Spleen (tissue), 11 donors: Measurements from ENCODE around the gene MAP7D3. TPM values are rescaled to one million over a fixed set of nuclear protein-coding genes. Genes with fewer than 3 reads are reported as not detected.

ENCODE experiments used
- DNase-seq: peaks from one replicate; pipeline ENCODE4 v3.0.0-alpha.2; 2020
- H3K27ac ChIP-seq, 8 donors: fragments of 200-600 bp; sonication (generic) in 7 of 8; 1 replicate in 4 of 8; 2 replicates in 4 of 8; pipeline versions ENCODE4 v1.5.0 to v1.8.0; 2016 to 2021; ENCODE audit warnings: inconsistent platforms in 4 of 8, mild to moderate bottlenecking in 4 of 8, moderate library complexity in 1 of 8
- H3K27me3 ChIP-seq, 7 donors: fragments of 200-600 bp; sonication (generic) in 6 of 7; replicated peaks in 1 of 7; 1 replicate in 4 of 7; 2 replicates in 3 of 7; pipeline versions ENCODE4 v1.5.0 to v1.8.0; 2016 to 2021; ENCODE audit warnings: inconsistent platforms in 3 of 7, mild to moderate bottlenecking in 1 of 7
- H3K36me3 ChIP-seq, 6 donors: fragments of 200-600 bp; sonication (generic) in 5 of 6; 1 replicate in 4 of 6; 2 replicates in 2 of 6; pipeline versions ENCODE4 v1.5.0 to v1.8.0; 2016 to 2021; ENCODE audit warnings: inconsistent platforms in 2 of 6
- H3K4me1 ChIP-seq, 6 donors: fragments of 200-600 bp; sonication (generic) in 5 of 6; 1 replicate in 3 of 6; 2 replicates in 3 of 6; pipeline versions ENCODE4 v1.5.0 to v1.8.0; 2016 to 2021; ENCODE audit warnings: inconsistent platforms in 3 of 6
- H3K4me3 ChIP-seq, 8 donors: fragments of 200-600 bp; sonication (generic) in 7 of 8; 1 replicate in 4 of 8; 2 replicates in 4 of 8; pipeline versions ENCODE4 v1.5.0 to v1.8.0; 2016 to 2021; ENCODE audit warnings: inconsistent platforms in 4 of 8, mild to moderate bottlenecking in 4 of 8, moderate library complexity in 2 of 8
- H3K9me3 ChIP-seq, 8 donors: fragments of 200-600 bp; sonication (generic) in 7 of 8; 1 replicate in 4 of 8; 2 replicates in 4 of 8; pipeline versions ENCODE4 v1.5.0 to v1.8.0; 2016 to 2021; ENCODE audit warnings: inconsistent platforms in 4 of 8
- POLR2A ChIP-seq, 3 donors: fragments of 450-650 bp; IDR thresholded peaks; one replicate each; pipeline ENCODE4 v1.5.1; 2017; ENCODE audit warnings: antibody characterized with exemption in 3 of 3, mild to moderate bottlenecking in 1 of 3
- POLR2AphosphoS5 ChIP-seq, 3 donors: sonication (generic); formaldehyde crosslinking; IDR thresholded peaks; one replicate each; pipeline ENCODE4 v1.5.1; 2017; ENCODE audit warnings: antibody characterized with exemption in 3 of 3
- WGBS, 5 donors: extraction: QIAGEN DNeasy Blood & Tissue Kit in 3 of 5; methylation state at CpG; one replicate each; pipeline versions ENCODE4 v1.1.5 to v1.1.7; 2013 to 2018; 5-methylcytosine and 5-hydroxymethylcytosine counted together
- intact Hi-C: fragments of 100-400 bp; cut with DNase I; formaldehyde crosslinking; loops from one replicate; pipeline ENCODE4 v1.15.0; 2023; ENCODE audit warnings: low total_unique reads
- polyA plus RNA-seq, 3 donors: library from polyadenylated mRNA; stranded (reverse); fragments of 200-250 nt; gene quantifications; one replicate each; pipeline ENCODE4 v1.2.1, GENCODE V29; 2013
- total RNA-seq, 7 donors: library from RNA; depleted of rRNA in 3 of 7; stranded (reverse); fragments of >200 nt in 3 of 7; fragmentation: NEBNext Ultra II Directional in 4 of 7; extraction: Animal tissue kit (Norgen Biotek cat#: 25700) in 4 of 7; gene quantifications; one replicate each; pipeline versions ENCODE4 v1.1.0 to v1.2.1, GENCODE V29; 2016 to 2021
- TF ChIP-seq, protein P1 (sequence below), 11 experiments: fragments of 200-600 bp in 7 of 11; fragments of 450-650 bp in 4 of 11; sonication (generic) in 4 of 11; IDR thresholded peaks in 8 of 11; conservative IDR thresholded peaks in 3 of 11; 1 replicate in 7 of 11; 2 replicates in 4 of 11; pipeline versions ENCODE4 v1.4.0 to v1.8.0; 2016 to 2021; ENCODE audit warnings: antibody characterized with exemption in 11 of 11, inconsistent platforms in 4 of 11, mild to moderate bottlenecking in 1 of 11
- donor health status: healthy with polysubstance abuse.
- donor health status: DM: no; HTN: no; CAD: no; lungs with moderate emphysema.
- donor health status: DM: no; HTN: no; CAD: no.
- donor health status: Bipolar disorder and iron deficiency.
- donor health status: healthy.
- donor health status: DM: no; HTN: no; CAD: no.
- donor health status: DM: yes; HTN: yes; CAD: no.

Gene MAP7D3
- total and polyA plus RNA-seq, 10 donors, result 7.4 to 17.6 (median 12.2) TPM

DNA sequence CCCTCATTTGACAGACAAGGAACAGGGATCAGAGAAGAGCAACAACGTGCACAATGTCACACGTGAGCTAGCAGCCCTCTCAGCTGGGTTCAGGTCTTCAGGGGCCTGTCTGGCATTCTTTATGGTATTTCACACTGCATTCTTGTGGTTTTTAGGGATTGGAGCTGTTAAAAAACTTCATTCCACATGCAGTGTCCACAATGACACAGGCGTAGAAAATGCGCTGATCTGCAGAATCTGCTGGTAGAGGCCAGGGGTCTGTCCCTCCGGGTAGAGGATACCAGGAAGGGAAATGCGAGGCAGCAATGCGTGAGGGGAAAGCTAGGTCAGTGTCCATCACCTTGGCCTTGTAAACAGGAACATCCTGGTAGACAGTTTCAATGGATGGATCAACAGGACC, 36.6 kb downstream of the MAP7D3 start:
- intact Hi-C loops, result no loop called here
- TF ChIP-seq, protein P1, sequence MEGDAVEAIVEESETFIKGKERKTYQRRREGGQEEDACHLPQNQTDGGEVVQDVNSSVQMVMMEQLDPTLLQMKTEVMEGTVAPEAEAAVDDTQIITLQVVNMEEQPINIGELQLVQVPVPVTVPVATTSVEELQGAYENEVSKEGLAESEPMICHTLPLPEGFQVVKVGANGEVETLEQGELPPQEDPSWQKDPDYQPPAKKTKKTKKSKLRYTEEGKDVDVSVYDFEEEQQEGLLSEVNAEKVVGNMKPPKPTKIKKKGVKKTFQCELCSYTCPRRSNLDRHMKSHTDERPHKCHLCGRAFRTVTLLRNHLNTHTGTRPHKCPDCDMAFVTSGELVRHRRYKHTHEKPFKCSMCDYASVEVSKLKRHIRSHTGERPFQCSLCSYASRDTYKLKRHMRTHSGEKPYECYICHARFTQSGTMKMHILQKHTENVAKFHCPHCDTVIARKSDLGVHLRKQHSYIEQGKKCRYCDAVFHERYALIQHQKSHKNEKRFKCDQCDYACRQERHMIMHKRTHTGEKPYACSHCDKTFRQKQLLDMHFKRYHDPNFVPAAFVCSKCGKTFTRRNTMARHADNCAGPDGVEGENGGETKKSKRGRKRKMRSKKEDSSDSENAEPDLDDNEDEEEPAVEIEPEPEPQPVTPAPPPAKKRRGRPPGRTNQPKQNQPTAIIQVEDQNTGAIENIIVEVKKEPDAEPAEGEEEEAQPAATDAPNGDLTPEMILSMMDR (IDR thresholded peaks at IDR 0.05 in 8 of 11, conservative IDR thresholded peaks at IDR 0.05 in 3 of 11), result no peak
- TF ChIP-seq POLR2AphosphoS5 (IDR thresholded peaks at IDR 0.05) (peak in 2 of 3 donors; percentile 52 to 68), POLR2A (IDR thresholded peaks at IDR 0.05) (no peak)
- Histone ChIP-seq H3K27ac (peak overlapping the region in 5 of 8 donors; percentile 23 to 53 (median 40)), H3K36me3 (peaks cover 0 to 37% (median 3%) of the 10 kb centered on the region in 6 donors), H3K4me3 (no peak overlapping the region), H3K4me1 (peaks cover 0 to 16% (median 15%) of the 10 kb centered on the region in 6 donors), H3K9me3 (no peaks in the 10 kb centered on the region), H3K27me3 (no peaks in the 10 kb centered on the region)
- no peak for DNase-seq
- WGBS, 5 donors, result 63 to 77% (median 70%) methylated on average over 7 of the region's 7 CpGs

DNA sequence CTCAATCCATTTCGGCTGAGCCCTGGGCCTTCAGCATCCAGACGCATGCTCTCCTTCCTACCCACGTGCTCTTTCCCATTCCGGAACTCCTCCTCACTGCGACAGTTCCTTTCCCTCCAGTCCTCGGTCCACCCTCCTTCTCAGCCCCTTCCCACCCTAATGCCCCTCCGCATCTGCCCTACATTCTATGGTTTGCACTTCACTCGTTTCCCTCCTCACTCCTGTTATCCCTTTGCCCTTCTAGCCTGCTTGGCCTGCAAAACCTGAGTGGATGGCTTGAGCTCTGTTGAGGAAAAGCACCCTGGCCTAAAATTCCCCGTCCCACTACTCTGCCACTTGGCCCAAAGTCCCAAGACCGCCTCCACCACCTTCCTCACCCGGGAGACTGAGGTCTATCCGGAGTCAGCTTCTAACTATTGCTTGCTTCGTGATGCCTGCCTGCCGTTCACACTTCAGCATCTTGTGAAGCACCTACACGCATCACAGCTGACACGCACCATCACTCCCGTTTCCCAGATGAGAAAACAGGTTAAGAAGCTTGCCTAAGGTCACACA, 38.6 kb downstream of the MAP7D3 start:
- Histone ChIP-seq H3K27me3 (peaks cover 0 to 6% (median 0%) of the 10 kb centered on the region in 7 donors), H3K27ac (no peak overlapping the region), H3K4me3 (no peak overlapping the region), H3K4me1 (peaks cover 0 to 23% (median 21%) of the 10 kb centered on the region in 6 donors), H3K36me3 (peaks cover 0 to 19% (median 2%) of the 10 kb centered on the region in 6 donors), H3K9me3 (no peaks in the 10 kb centered on the region)
- no peak for DNase-seq
- WGBS, 5 donors, result 80 to 92% (median 87%) methylated on average over 15 to 17 of the region's 17 CpGs
- TF ChIP-seq POLR2AphosphoS5 (IDR thresholded peaks at IDR 0.05), result peak in 1 of 3 donors; percentile 7
- no peak for TF ChIP-seq POLR2A (IDR thresholded peaks at IDR 0.05)
- TF ChIP-seq, protein P1 (IDR thresholded peaks at IDR 0.05 in 8 of 11, conservative IDR thresholded peaks at IDR 0.05 in 3 of 11), result no peak
- intact Hi-C loops, result no loop called here

DNA sequence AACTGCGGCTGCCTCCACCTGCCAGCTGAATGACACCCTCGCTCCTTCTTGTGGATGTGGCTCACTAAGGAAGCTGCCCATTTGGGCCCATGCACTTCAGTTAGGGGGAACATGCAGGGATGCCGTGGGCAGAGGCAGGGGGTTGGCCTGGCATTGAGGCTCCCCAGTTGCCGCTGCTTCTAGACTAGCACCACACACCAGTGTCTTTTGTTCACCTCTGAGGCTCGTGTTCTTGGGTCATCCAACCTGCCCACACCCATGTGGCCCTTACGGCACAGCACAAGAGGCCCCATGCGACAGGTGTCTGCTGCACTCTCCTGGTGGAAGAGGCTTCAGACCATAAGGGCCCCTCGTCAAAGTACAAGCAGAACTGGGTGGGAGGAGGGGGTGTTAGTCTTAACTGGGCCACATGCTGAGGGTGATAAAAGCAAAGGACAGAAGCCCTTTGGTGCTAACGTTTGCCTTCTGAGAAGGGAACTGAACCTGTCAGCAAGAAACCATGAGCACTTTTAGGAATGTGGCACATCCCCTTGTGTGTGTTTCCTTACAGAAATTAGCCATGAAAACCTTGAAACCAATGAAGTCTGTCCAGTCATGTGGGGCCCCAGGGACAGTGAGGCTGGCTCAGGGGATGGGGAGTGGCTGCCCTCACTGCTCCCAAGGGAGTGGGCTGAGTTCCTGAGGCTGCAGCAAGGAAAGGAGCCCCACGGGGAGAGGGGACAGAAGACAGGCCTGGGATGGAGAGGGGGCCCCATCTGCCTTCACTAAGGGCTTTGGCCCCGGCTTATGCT, 39.2 kb downstream of the MAP7D3 start:
- Histone ChIP-seq H3K27me3 (peaks cover 0 to 6% (median 0%) of the 10 kb centered on the region in 7 donors), H3K4me3 (no peak overlapping the region), H3K4me1 (peaks cover 0 to 23% (median 21%) of the 10 kb centered on the region in 6 donors), H3K9me3 (no peaks in the 10 kb centered on the region), H3K36me3 (peaks cover 0 to 19% (median 2%) of the 10 kb centered on the region in 6 donors), H3K27ac (no peak overlapping the region)
- intact Hi-C loops, result no loop called here
- 68 to 87% (median 73%) methylated on average over 5 to 11 of the region's 11 CpGs for WGBS, 5 donors
- TF ChIP-seq, protein P1 (IDR thresholded peaks at IDR 0.05 in 8 of 11, conservative IDR thresholded peaks at IDR 0.05 in 3 of 11), result no peak
- no peak for TF ChIP-seq POLR2AphosphoS5 (IDR thresholded peaks at IDR 0.05)
- TF ChIP-seq POLR2A (IDR thresholded peaks at IDR 0.05), result no peak
- DNase-seq, result no peak

DNA sequence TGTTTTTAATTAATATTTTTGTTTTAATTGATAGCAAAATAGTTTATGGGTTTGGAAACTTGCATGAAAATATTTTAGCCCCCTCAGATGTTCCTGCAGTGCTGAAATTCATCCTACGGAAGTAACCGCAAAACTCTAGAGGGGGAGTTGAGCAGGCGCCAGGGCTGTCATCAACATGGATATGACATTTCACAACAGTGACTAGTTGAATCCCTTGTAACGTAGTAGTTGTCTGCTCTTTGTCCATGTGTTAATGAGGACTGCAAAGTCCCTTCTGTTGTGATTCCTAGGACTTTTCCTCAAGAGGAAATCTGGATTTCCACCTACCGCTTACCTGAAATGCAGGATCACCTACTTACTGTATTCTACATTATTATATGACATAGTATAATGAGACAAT, 40.4 kb downstream of the MAP7D3 start:
- no peaks in the 10 kb centered on the region for H3K9me3 ChIP-seq
- intact Hi-C loops, result no loop called here
- peaks cover 0 to 6% (median 0%) of the 10 kb centered on the region in 7 donors for H3K27me3 ChIP-seq
- 48 to 66% (median 52%) methylated on average over 5 of the region's 5 CpGs for WGBS, 5 donors
- peaks cover 0 to 17% (median 2%) of the 10 kb centered on the region in 6 donors for H3K36me3 ChIP-seq
- no peak for DNase-seq
- H3K4me3 ChIP-seq, result no peak overlapping the region
- peaks cover 0 to 23% (median 21%) of the 10 kb centered on the region in 6 donors for H3K4me1 ChIP-seq
- peak overlapping the region in 5 of 8 donors; percentile 18 to 50 (median 30) for H3K27ac ChIP-seq
- TF ChIP-seq, protein P1 (IDR thresholded peaks at IDR 0.05 in 8 of 11, conservative IDR thresholded peaks at IDR 0.05 in 3 of 11), result no peak
- TF ChIP-seq POLR2AphosphoS5 (IDR thresholded peaks at IDR 0.05), result no peak
- TF ChIP-seq POLR2A (IDR thresholded peaks at IDR 0.05), result no peak
